Endothelial cell of umbilical vein (primary cell): Measurements from ENCODE around the gene DDHD1. TPM values are rescaled to one million over a fixed set of nuclear protein-coding genes. Genes with fewer than 3 reads are reported as not detected.

Source experiments
- BruUV-seq: library from RNA; stranded (reverse); fragments of 400-500 nt; replicated peaks from 2 replicates; lab custom pipeline; 2021; lab: Mats Ljungman, UMichigan
- CTCF ChIA-PET: fragments of 300-600, 350-600 bp; sonication (Branson Sonifier 250); formaldehyde crosslinking; loops from one replicate; lab custom pipeline; 2021; ENCODE audit warnings: antibody characterized with exemption, inconsistent platforms; lab: Charles Lee
- POLR2A ChIA-PET: fragments of 300-600, 350-600 bp; sonication (Branson Sonifier 250); formaldehyde crosslinking; loops from one replicate; lab custom pipeline; 2021; ENCODE audit warnings: antibody characterized with exemption, inconsistent platforms; lab: Charles Lee
- DNase-seq: peaks from one replicate; pipeline ENCODE4 v3.0.0-alpha.2; 2011; ENCODE audit warnings: low read depth, low spot score
- FAIRE-seq: peaks from 2 replicates; lab custom pipeline; 2011; peaks lifted over from hg19 to GRCh38; lab: Jason Lieb, UNC
- H2AFZ ChIP-seq: 2 replicates; pipeline ENCODE4 v1.6.0; 2012; ENCODE audit warnings: low read depth, low read length, control low read depth, inconsistent platforms
- H3K27ac ChIP-seq: 2 replicates; pipeline ENCODE4 v1.5.1; 2011; ENCODE audit warnings: low read depth, mild to moderate bottlenecking, control low read depth, low read length, moderate library complexity; ENCODE audit not compliant: insufficient read depth
- H3K27me3 ChIP-seq, 2 experiments: 2 replicates each; pipeline versions ENCODE4 v1.6.0 to v1.6.1; 2011; ENCODE audit warnings: low read length in 2 of 2, mixed read lengths in 1 of 2; ENCODE audit not compliant: control insufficient read depth in 2 of 2, insufficient read depth in 2 of 2
- H3K36me3 ChIP-seq, 2 experiments: 2 replicates in 1 of 2; 3 replicates in 1 of 2; pipeline ENCODE4 v1.5.1; 2011; ENCODE audit warnings: low read length in 2 of 2, mild to moderate bottlenecking in 1 of 2, moderate library complexity in 1 of 2; ENCODE audit not compliant: control insufficient read depth in 2 of 2, insufficient read depth in 2 of 2; ENCODE audit errors: extremely low read depth in 1 of 2
- H3K4me1 ChIP-seq: 3 replicates; pipeline ENCODE4 v1.5.1; 2011; ENCODE audit warnings: mild to moderate bottlenecking, low read length; ENCODE audit not compliant: control insufficient read depth, insufficient read depth; ENCODE audit errors: extremely low read depth
- H3K4me2 ChIP-seq: 2 replicates; pipeline ENCODE4 v1.6.1; 2011; ENCODE audit warnings: low read length, control low read depth, mixed read lengths; ENCODE audit not compliant: insufficient read depth
- H3K4me3 ChIP-seq, 3 experiments: fragments of 200-600 bp in 1 of 3; sonication (generic), shearing (Covaris generic) in 1 of 3; replicated peaks in 1 of 3; 2 replicates each; pipeline ENCODE4 v1.5.1; 2011 to 2016; ENCODE audit warnings: control low read depth in 3 of 3, low read length in 3 of 3, mild to moderate bottlenecking in 2 of 3, inconsistent platforms in 1 of 3, low read depth in 1 of 3, moderate library complexity in 1 of 3; ENCODE audit not compliant: insufficient read depth in 1 of 3
- H3K79me2 ChIP-seq: 2 replicates; pipeline ENCODE4 v1.6.0; 2012; ENCODE audit warnings: low read length, inconsistent platforms; ENCODE audit not compliant: control insufficient read depth, insufficient read depth
- H3K9ac ChIP-seq: replicated peaks from 2 replicates; pipeline ENCODE3; 2011; ENCODE audit warnings: low read length, control low read depth; ENCODE audit not compliant: insufficient read depth; ENCODE audit errors: extremely low read depth
- H3K9me1 ChIP-seq: replicated peaks from 3 replicates; pipeline ENCODE4 v1.6.0; 2011; ENCODE audit warnings: mild to moderate bottlenecking, low read length; ENCODE audit not compliant: control insufficient read depth, insufficient read depth; ENCODE audit errors: extremely low read depth
- H3K9me3 ChIP-seq: replicated peaks from 2 replicates; pipeline ENCODE4 v1.5.1; 2012; ENCODE audit warnings: low read length, inconsistent platforms; ENCODE audit not compliant: control insufficient read depth, insufficient read depth
- H4K20me1 ChIP-seq: replicated peaks from 2 replicates; pipeline ENCODE3; 2011; ENCODE audit warnings: mild to moderate bottlenecking, low read length; ENCODE audit not compliant: control insufficient read depth, insufficient read depth; ENCODE audit errors: extremely low read depth
- FOS ChIP-seq: IDR thresholded peaks from 2 replicates; pipeline ENCODE4 v1.6.1; 2011; ENCODE audit warnings: mild to moderate bottlenecking, low read length, moderate library complexity, borderline replicate concordance; ENCODE audit not compliant: insufficient read depth
- GATA2 ChIP-seq: IDR thresholded peaks from 2 replicates; pipeline ENCODE4 v1.7.0; 2011; ENCODE audit warnings: low read depth, mild to moderate bottlenecking, moderate library complexity, mixed read lengths, low read length; ENCODE audit not compliant: insufficient read length, insufficient read depth
- MYC ChIP-seq: IDR thresholded peaks from one replicate; pipeline ENCODE4 v1.6.1; 2011; ENCODE audit warnings: mild to moderate bottlenecking, low read depth, low read length
- POLR2A ChIP-seq: IDR thresholded peaks from 2 replicates; pipeline ENCODE4 v1.6.1; 2012; ENCODE audit warnings: low read depth, mild to moderate bottlenecking, control low read depth, low read length
- POLR2AphosphoS5 ChIP-seq: IDR thresholded peaks from 2 replicates; pipeline ENCODE4 v1.6.1; 2012; ENCODE audit warnings: low read depth, mild to moderate bottlenecking, control low read depth, low read length, moderate library complexity; ENCODE audit not compliant: insufficient read depth
- dilution Hi-C: fragments of 300-500 bp; cut with MboI; formaldehyde crosslinking; loops from one replicate; pipeline ENCODE4 v1.15.0; 2019; ENCODE audit warnings: low sequenced_read_pairs; ENCODE audit not compliant: extremely low pct_ligation_motif_present
- intact Hi-C: fragments of 100-400 bp; cut with micrococcal nuclease; formaldehyde crosslinking; loops from one replicate; pipeline ENCODE4 v1.10.0; 2022
- polyA plus RNA-seq, 4 experiments: library from polyadenylated mRNA; depleted of rRNA in 3 of 4; stranded (reverse) in 3 of 4; unstranded in 1 of 4; fragments of >200 nt; gene quantifications; 2 replicates each; pipeline versions ENCODE4 v1.2.1 to v1.2.3, GENCODE V29; 2011 to 2012; ENCODE audit warnings: missing spikeins in 1 of 4
- total RNA-seq: library from RNA; stranded (reverse); gene quantifications from 2 replicates; pipeline ENCODE4 v1.2.3, GENCODE V29; 2021

The DDHD1 gene
- total and polyA plus RNA-seq, 2 donors (not counting 3 experiments of a cell fraction or from before 2014, with no cell fraction given): 2.7 to 12.4 TPM

DNA sequence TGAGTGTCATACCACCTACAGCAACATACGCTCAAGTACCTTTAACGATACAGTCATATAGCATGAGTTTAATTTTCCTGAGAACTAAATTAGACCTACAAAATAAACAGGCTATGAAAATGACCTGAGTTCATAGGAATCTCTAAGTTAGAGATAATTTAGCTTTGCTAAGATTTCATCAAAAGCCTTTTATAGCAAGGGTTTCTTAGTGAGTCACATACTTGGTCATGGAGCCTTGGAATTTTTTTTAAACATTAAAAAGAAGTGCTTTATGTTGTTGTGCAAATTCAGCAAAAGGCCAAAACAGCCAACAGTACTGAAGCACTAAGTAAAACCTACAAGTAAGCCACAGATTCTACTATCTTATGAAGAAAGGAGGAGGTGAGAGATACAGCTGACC lies 108.6 kb downstream of the DDHD1 start:
- BruUV-seq: no TSS peak
- ChIA-PET CTCF (interaction anchor here (3.0 kb wide), 1 partner anchor 13 kb away, joined by 7 read pairs; no protein-coding TSS in a partner anchor), POLR2A (no interaction called here)
- Histone ChIP-seq H3K9ac (no peak overlapping the region), H4K20me1 (no peaks in the 10 kb centered on the region), H3K4me3 (no peak overlapping the region), H3K36me3 (no peaks in the 10 kb centered on the region), H2AFZ (no peak overlapping the region), H3K79me2 (no peaks in the 10 kb centered on the region), H3K4me1 (no peaks in the 10 kb centered on the region), H3K4me2 (no peak overlapping the region), H3K27me3 (no peaks in the 10 kb centered on the region), H3K9me3 (no peaks in the 10 kb centered on the region), H3K9me1 (no peaks in the 10 kb centered on the region), H3K27ac (no peak overlapping the region)
- dilution Hi-C loops (no loop called here), intact Hi-C loops (no loop called here)
- DNase-seq: no peak
- TF ChIP-seq GATA2: no peak
- TF ChIP-seq POLR2A: no peak
- FAIRE-seq: no peak

DNA sequence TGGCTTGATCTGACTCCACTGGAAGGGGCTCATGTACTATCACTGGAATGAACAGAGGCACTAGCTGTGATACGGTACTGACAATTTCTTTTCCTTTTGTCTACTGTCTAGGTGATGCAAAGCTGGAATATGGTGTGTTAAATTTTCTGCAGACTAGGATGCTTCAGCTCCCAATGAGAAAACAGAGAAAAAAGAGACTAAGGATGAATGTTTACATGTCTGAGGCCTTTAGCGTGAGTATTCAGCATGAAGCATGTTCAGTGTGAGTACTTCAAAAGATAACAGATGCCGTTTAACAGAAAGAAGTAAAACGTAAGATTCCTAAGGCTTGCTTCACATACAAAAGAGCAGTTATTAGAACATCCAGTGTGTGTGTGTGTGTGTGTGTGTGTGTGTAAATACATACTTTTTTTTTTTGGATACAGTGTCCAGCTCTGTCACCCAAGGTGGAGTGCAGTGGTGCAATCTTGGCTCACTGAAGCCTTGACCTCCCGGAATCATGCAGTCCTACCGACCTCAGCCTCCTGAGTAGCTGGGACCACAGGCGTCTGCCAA lies 110.0 kb downstream of the DDHD1 start:
- no TSS peak for BruUV-seq
- H3K4me2 ChIP-seq: no peak overlapping the region
- intact Hi-C loops (no loop called here), dilution Hi-C loops (no loop called here)
- H3K9me1 ChIP-seq: no peaks in the 10 kb centered on the region
- no peaks in the 10 kb centered on the region for H3K9me3 ChIP-seq
- no peak overlapping the region for H3K4me3 ChIP-seq
- H2AFZ ChIP-seq: no peak overlapping the region
- no peaks in the 10 kb centered on the region for H4K20me1 ChIP-seq
- CTCF ChIA-PET: interaction anchor here (0.6 to 3.0 kb wide), 4 partner anchors 9 to 38 kb away, joined by 3 to 7 read pairs (median 3); no protein-coding TSS in a partner anchor
- DNase-seq (no peak), FAIRE-seq (no peak)
- no peaks in the 10 kb centered on the region for H3K79me2 ChIP-seq
- TF ChIP-seq POLR2AphosphoS5 (no peak), MYC (no peak), FOS (no peak)
- no peak overlapping the region for H3K9ac ChIP-seq
- H3K4me1 ChIP-seq: no peaks in the 10 kb centered on the region
- no peaks in the 10 kb centered on the region for H3K27me3 ChIP-seq
- no peak overlapping the region for H3K27ac ChIP-seq
- POLR2A ChIA-PET: no interaction called here
- no peaks in the 10 kb centered on the region for H3K36me3 ChIP-seq
